Activated T-cell treated with anti-CD3 and anti-CD28 coated beads, Interleukin-2, amount 50 U/mL, for 24 hours (primary cell): Measurements from ENCODE around the gene PLOD2.

Experiments used
- DNase-seq: peaks from one replicate; pipeline ENCODE4 v3.0.0-alpha.2; 2020
- H3K27ac Mint-ChIP-seq: 2 replicates; pipeline ENCODE4 v1.8.0; 2020; ENCODE audit warnings: mild to moderate bottlenecking, mixed read lengths
- H3K27me3 Mint-ChIP-seq: 2 replicates; pipeline ENCODE4 v1.8.0; 2020; ENCODE audit warnings: mixed read lengths
- H3K36me3 Mint-ChIP-seq: 2 replicates; pipeline ENCODE4 v1.8.0; 2020; ENCODE audit warnings: low read depth, mixed read lengths
- H3K4me1 Mint-ChIP-seq: 2 replicates; pipeline ENCODE4 v1.8.0; 2020; ENCODE audit warnings: low read depth, mixed read lengths
- H3K4me3 Mint-ChIP-seq: 2 replicates; pipeline ENCODE4 v1.8.0; 2020; ENCODE audit warnings: mild to moderate bottlenecking, moderate library complexity, mixed read lengths
- H3K9me3 Mint-ChIP-seq: 2 replicates; pipeline ENCODE4 v1.8.0; 2020; ENCODE audit warnings: mixed read lengths

PLOD2 gene

GRCh38 chr3:146160321-146160963 lies 542 bp downstream of the PLOD2 start:
- no peaks in the 10 kb centered on the region for H3K9me3 Mint-ChIP-seq
- H3K4me1 Mint-ChIP-seq, result peaks cover 18% of the 10 kb centered on the region
- H3K27ac Mint-ChIP-seq, result no peak overlapping the region
- peak; percentile 38 for DNase-seq
- peak overlapping the region; percentile 58 for H3K4me3 Mint-ChIP-seq
- peaks cover 51% of the 10 kb centered on the region for H3K27me3 Mint-ChIP-seq
- H3K36me3 Mint-ChIP-seq, result no peaks in the 10 kb centered on the region

- Mint-ChIP-seq H3K27ac (no peak overlapping the region), H3K4me1 (peaks cover 18% of the 10 kb centered on the region), H3K9me3 (no peaks in the 10 kb centered on the region), H3K27me3 (peaks cover 51% of the 10 kb centered on the region), H3K36me3 (no peaks in the 10 kb centered on the region), H3K4me3 (peak overlapping the region; percentile 58)
- DNase-seq, result no peak
These were observed 1.2 kb downstream of the PLOD2 start for GRCh38 chr3:146159616-146160320.

GRCh38 chr3:146159037-146159436 lies 1.9 kb downstream of the PLOD2 start:
- peaks cover 51% of the 10 kb centered on the region for H3K27me3 Mint-ChIP-seq
- no peak for DNase-seq
- no peak overlapping the region for H3K4me3 Mint-ChIP-seq
- no peaks in the 10 kb centered on the region for H3K9me3 Mint-ChIP-seq
- H3K4me1 Mint-ChIP-seq, result peaks cover 18% of the 10 kb centered on the region
- no peak overlapping the region for H3K27ac Mint-ChIP-seq
- H3K36me3 Mint-ChIP-seq, result no peaks in the 10 kb centered on the region

- Mint-ChIP-seq H3K27ac (no peak overlapping the region), H3K36me3 (no peaks in the 10 kb centered on the region), H3K27me3 (peaks cover 39% of the 10 kb centered on the region), H3K4me1 (peaks cover 18% of the 10 kb centered on the region), H3K4me3 (no peak overlapping the region), H3K9me3 (no peaks in the 10 kb centered on the region)
- DNase-seq, result no peak
These were observed 3.5 kb downstream of the PLOD2 start for GRCh38 chr3:146157325-146158060.

- H3K4me3 Mint-ChIP-seq, result no peak overlapping the region
- H3K4me1 Mint-ChIP-seq, result peaks cover 15% of the 10 kb centered on the region
- peaks cover 32% of the 10 kb centered on the region for H3K27me3 Mint-ChIP-seq
- no peak for DNase-seq
- H3K36me3 Mint-ChIP-seq, result no peaks in the 10 kb centered on the region
- H3K27ac Mint-ChIP-seq, result no peak overlapping the region
- H3K9me3 Mint-ChIP-seq, result no peaks in the 10 kb centered on the region
These were observed 4.2 kb downstream of the PLOD2 start for GRCh38 chr3:146156666-146157314.

GRCh38 chr3:146156095-146156494 lies 4.9 kb downstream of the PLOD2 start:
- no peak for DNase-seq
- H3K27ac Mint-ChIP-seq, result no peak overlapping the region
- no peaks in the 10 kb centered on the region for H3K9me3 Mint-ChIP-seq
- H3K36me3 Mint-ChIP-seq, result no peaks in the 10 kb centered on the region
- H3K27me3 Mint-ChIP-seq, result peaks cover 26% of the 10 kb centered on the region
- peaks cover 9% of the 10 kb centered on the region for H3K4me1 Mint-ChIP-seq
- H3K4me3 Mint-ChIP-seq, result no peak overlapping the region

- Mint-ChIP-seq H3K27ac (no peak overlapping the region), H3K4me3 (no peak overlapping the region), H3K4me1 (peaks cover 4% of the 10 kb centered on the region), H3K9me3 (no peaks in the 10 kb centered on the region), H3K36me3 (no peaks in the 10 kb centered on the region), H3K27me3 (peaks cover 22% of the 10 kb centered on the region)
- DNase-seq, result no peak
These were observed 6.0 kb downstream of the PLOD2 start for GRCh38 chr3:146154995-146155394.

GRCh38 chr3:146154316-146154715 lies 6.7 kb downstream of the PLOD2 start:
- Mint-ChIP-seq H3K4me3 (no peak overlapping the region), H3K36me3 (no peaks in the 10 kb centered on the region), H3K9me3 (no peaks in the 10 kb centered on the region), H3K4me1 (no peaks in the 10 kb centered on the region), H3K27ac (no peak overlapping the region), H3K27me3 (peaks cover 21% of the 10 kb centered on the region)
- DNase-seq, result no peak

- Mint-ChIP-seq H3K4me1 (no peaks in the 10 kb centered on the region), H3K4me3 (no peak overlapping the region)
These were observed 7.6 kb downstream of the PLOD2 start for GRCh38 chr3:146153429-146153828.

GRCh38 chr3:146152834-146153233 lies 8.2 kb downstream of the PLOD2 start:
- Mint-ChIP-seq H3K4me3 (no peak overlapping the region), H3K36me3 (no peaks in the 10 kb centered on the region)

More at GRCh38 chr3:146153429-146153828, 7.6 kb downstream of the PLOD2 start:
- Mint-ChIP-seq H3K27me3 (peaks cover 12% of the 10 kb centered on the region), H3K27ac (no peak overlapping the region), H3K36me3 (no peaks in the 10 kb centered on the region), H3K9me3 (no peaks in the 10 kb centered on the region)
- no peak for DNase-seq

GRCh38 chr3:146148468-146148931 lies 12.5 kb downstream of the PLOD2 start:
- Mint-ChIP-seq H3K27ac (no peak overlapping the region), H3K4me1 (no peaks in the 10 kb centered on the region), H3K36me3 (no peaks in the 10 kb centered on the region), H3K4me3 (no peak overlapping the region), H3K27me3 (peaks cover 6% of the 10 kb centered on the region), H3K9me3 (no peaks in the 10 kb centered on the region)
- DNase-seq, result no peak

More at GRCh38 chr3:146152834-146153233, 8.2 kb downstream of the PLOD2 start:
- Mint-ChIP-seq H3K4me1 (no peaks in the 10 kb centered on the region), H3K27ac (no peak overlapping the region), H3K9me3 (no peaks in the 10 kb centered on the region), H3K27me3 (peaks cover 10% of the 10 kb centered on the region)
- DNase-seq, result no peak

GRCh38 chr3:146145642-146146041 lies 15.3 kb downstream of the PLOD2 start:
- no peaks in the 10 kb centered on the region for H3K4me1 Mint-ChIP-seq
- peaks cover 3% of the 10 kb centered on the region for H3K27me3 Mint-ChIP-seq
- no peaks in the 10 kb centered on the region for H3K36me3 Mint-ChIP-seq
- no peak overlapping the region for H3K4me3 Mint-ChIP-seq
- H3K9me3 Mint-ChIP-seq, result no peaks in the 10 kb centered on the region
- no peak for DNase-seq
- H3K27ac Mint-ChIP-seq, result no peak overlapping the region

GRCh38 chr3:146142757-146143156 lies 18.2 kb downstream of the PLOD2 start:
- H3K27ac Mint-ChIP-seq, result no peak overlapping the region
- no peaks in the 10 kb centered on the region for H3K36me3 Mint-ChIP-seq
- no peaks in the 10 kb centered on the region for H3K4me1 Mint-ChIP-seq
- H3K9me3 Mint-ChIP-seq, result no peaks in the 10 kb centered on the region
- no peaks in the 10 kb centered on the region for H3K27me3 Mint-ChIP-seq
- H3K4me3 Mint-ChIP-seq, result no peak overlapping the region
- DNase-seq, result no peak

- Mint-ChIP-seq H3K27ac (no peak overlapping the region), H3K9me3 (no peaks in the 10 kb centered on the region), H3K4me3 (no peak overlapping the region), H3K27me3 (no peaks in the 10 kb centered on the region), H3K36me3 (no peaks in the 10 kb centered on the region), H3K4me1 (no peaks in the 10 kb centered on the region)
- DNase-seq, result no peak
These were observed 21.3 kb downstream of the PLOD2 start for GRCh38 chr3:146139586-146140110.
